Natural killer cell (primary cell): ENCODE measurements around the gene RUVBL1. TPM values are rescaled to one million over a fixed set of nuclear protein-coding genes. Genes with fewer than 3 reads are reported as not detected.

Experiments used
- ATAC-seq, 3 donors: fragments of 150-1000 bp in 2 of 3; fragments of 200-7000 bp in 1 of 3; cut with Tn5 transposase; 1 replicate in 1 of 3; 2 replicates in 2 of 3; pipeline ENCODE4 v1.10.0; 2021; ENCODE audit warnings: mild to moderate bottlenecking in 2 of 3, moderate library complexity in 2 of 3
- DNase-seq, 2 donors: peaks; one replicate each; pipeline versions ENCODE4 v3.0.0 to v3.0.0-alpha.2; 2013 to 2021; ENCODE audit warnings: mixed read lengths in 1 of 2
- H3K27ac ChIP-seq: one replicate; pipeline ENCODE4 v1.5.1; 2013; ENCODE audit warnings: mild to moderate bottlenecking, low read length
- H3K27me3 ChIP-seq: one replicate; pipeline ENCODE4 v1.6.1; 2013; ENCODE audit warnings: low read length; ENCODE audit not compliant: control insufficient read depth, insufficient read depth
- H3K36me3 ChIP-seq: one replicate; pipeline ENCODE4 v1.6.1; 2013; ENCODE audit warnings: low read length; ENCODE audit not compliant: control insufficient read depth, insufficient read depth
- H3K4me1 ChIP-seq: one replicate; pipeline ENCODE4 v1.6.1; 2013; ENCODE audit warnings: low read length; ENCODE audit not compliant: control insufficient read depth, insufficient read depth
- H3K4me3 ChIP-seq: one replicate; pipeline ENCODE4 v1.5.1; 2013; ENCODE audit warnings: low read length
- H3K9me3 ChIP-seq: one replicate; pipeline ENCODE4 v1.6.1; 2013; ENCODE audit warnings: low read length; ENCODE audit not compliant: control insufficient read depth, insufficient read depth
- H3K27ac Mint-ChIP-seq, 2 donors: one replicate each; pipeline ENCODE4 v1.8.0; 2022; ENCODE audit warnings: mild to moderate bottlenecking in 2 of 2, mixed read lengths in 2 of 2, moderate library complexity in 1 of 2
- H3K27me3 Mint-ChIP-seq, 2 donors: one replicate each; pipeline ENCODE4 v1.8.0; 2022; ENCODE audit warnings: low read depth in 2 of 2, mixed read lengths in 2 of 2
- H3K36me3 Mint-ChIP-seq: one replicate; pipeline ENCODE4 v1.8.0; 2022; ENCODE audit warnings: mixed read lengths
- H3K4me1 Mint-ChIP-seq, 2 donors: one replicate each; pipeline ENCODE4 v1.8.0; 2022; ENCODE audit warnings: mixed read lengths in 2 of 2
- H3K4me3 Mint-ChIP-seq: one replicate; pipeline ENCODE4 v1.8.0; 2022; ENCODE audit warnings: mild to moderate bottlenecking, moderate library complexity, mixed read lengths
- H3K9me3 Mint-ChIP-seq, 2 donors: one replicate each; pipeline ENCODE4 v1.8.0; 2022; ENCODE audit warnings: mixed read lengths in 2 of 2
- WGBS: methylation state at CpG from one replicate; pipeline ENCODE4 v1.1.7; 2013; ENCODE audit warnings: missing lambda C conversion rate; ENCODE audit not compliant: insufficient coverage; 5-methylcytosine and 5-hydroxymethylcytosine counted together
- intact Hi-C: fragments of 100-400 bp; cut with micrococcal nuclease; formaldehyde crosslinking; loops from one replicate; pipeline ENCODE4 v1.14.2; 2022
- total RNA-seq, 4 donors: library from RNA; stranded (reverse); fragments of 120-200 nt in 1 of 4; gene quantifications; one replicate each; pipeline versions ENCODE4 v1.2.3 to v1.2.4, GENCODE V29; 2013 to 2022
- TF ChIP-seq, protein P1 (sequence below): fragments of 200-600 bp; IDR thresholded peaks from one replicate; pipeline ENCODE4 v1.8.0; 2022; ENCODE audit warnings: antibody characterized with exemption

The RUVBL1 gene
- total RNA-seq = 10 to 100 TPM; 11.9 to 18.5 (median 14.1) TPM
- 38.0 TPM for total RNA-seq (2013)

GRCh38 chr3:128123538-128124368 lies at the start of gene RUVBL1:
Gene RUVBL1 (minus strand): TSS chr3:128123812. CDS start chr3:128123724, 88 bp downstream.
- H3K9me3 Mint-ChIP-seq = peaks cover 0 to 3% of the 10 kb centered on the region in 2 donors
- peak within 1 kb of the TSS; percentile 95 to 96 for H3K27ac Mint-ChIP-seq
- H3K4me3 Mint-ChIP-seq = peak within 1 kb of the TSS; percentile 99
- H3K4me1 Mint-ChIP-seq = peaks cover 20 to 29% of the 10 kb centered on the region in 2 donors
- H3K27ac ChIP-seq = peak within 1 kb of the TSS; percentile 80
- H3K36me3 Mint-ChIP-seq = no peaks in the 10 kb centered on the region
- no peaks in the 10 kb centered on the region for H3K27me3 Mint-ChIP-seq
- TF ChIP-seq, protein P1, sequence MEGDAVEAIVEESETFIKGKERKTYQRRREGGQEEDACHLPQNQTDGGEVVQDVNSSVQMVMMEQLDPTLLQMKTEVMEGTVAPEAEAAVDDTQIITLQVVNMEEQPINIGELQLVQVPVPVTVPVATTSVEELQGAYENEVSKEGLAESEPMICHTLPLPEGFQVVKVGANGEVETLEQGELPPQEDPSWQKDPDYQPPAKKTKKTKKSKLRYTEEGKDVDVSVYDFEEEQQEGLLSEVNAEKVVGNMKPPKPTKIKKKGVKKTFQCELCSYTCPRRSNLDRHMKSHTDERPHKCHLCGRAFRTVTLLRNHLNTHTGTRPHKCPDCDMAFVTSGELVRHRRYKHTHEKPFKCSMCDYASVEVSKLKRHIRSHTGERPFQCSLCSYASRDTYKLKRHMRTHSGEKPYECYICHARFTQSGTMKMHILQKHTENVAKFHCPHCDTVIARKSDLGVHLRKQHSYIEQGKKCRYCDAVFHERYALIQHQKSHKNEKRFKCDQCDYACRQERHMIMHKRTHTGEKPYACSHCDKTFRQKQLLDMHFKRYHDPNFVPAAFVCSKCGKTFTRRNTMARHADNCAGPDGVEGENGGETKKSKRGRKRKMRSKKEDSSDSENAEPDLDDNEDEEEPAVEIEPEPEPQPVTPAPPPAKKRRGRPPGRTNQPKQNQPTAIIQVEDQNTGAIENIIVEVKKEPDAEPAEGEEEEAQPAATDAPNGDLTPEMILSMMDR = no peak
- ATAC-seq (peak; percentile 96 to 98 (median 97)), DNase-seq (peak; percentile 92 to 98)
- peaks cover 17% of the 10 kb centered on the region for H3K4me1 ChIP-seq
- peak within 1 kb of the TSS; percentile 84 for H3K4me3 ChIP-seq
- H3K36me3 ChIP-seq = no peaks in the 10 kb centered on the region
- no peaks in the 10 kb centered on the region for H3K9me3 ChIP-seq
- 5% methylated on average over 47 of the region's 47 CpGs for WGBS
- no peaks in the 10 kb centered on the region for H3K27me3 ChIP-seq
- intact Hi-C loops = loop anchor here (1.0 kb wide), 2 partner anchors 30 to 48 kb away; partner anchors contain the start of gene EEFSEC

DNA sequence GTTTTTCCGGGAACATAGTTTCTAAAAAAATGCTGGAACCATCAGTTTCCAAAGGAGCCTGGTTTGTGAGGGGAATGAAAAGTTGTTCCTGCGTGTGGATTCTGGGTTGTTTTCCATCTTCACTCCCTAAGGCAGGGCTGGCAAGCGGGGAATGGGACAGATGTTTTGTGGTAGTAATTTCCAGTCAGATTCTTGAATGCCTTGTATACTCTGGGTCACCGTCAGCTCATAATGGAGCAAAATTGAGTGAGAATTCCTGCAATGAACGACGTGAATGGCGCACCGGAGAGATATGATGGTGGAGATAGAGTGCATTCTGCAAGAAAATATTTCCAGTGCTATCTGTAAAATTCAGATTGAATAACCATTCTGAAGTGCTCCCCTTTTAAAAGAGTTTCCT lies 49.6 kb upstream of the RUVBL1 start:
- DNase-seq (no peak), ATAC-seq (no peak)
- no peaks in the 10 kb centered on the region for H3K36me3 ChIP-seq
- peaks cover 10% of the 10 kb centered on the region for H3K4me1 ChIP-seq
- no peak overlapping the region for H3K4me3 ChIP-seq
- Mint-ChIP-seq H3K27ac (no peak overlapping the region), H3K27me3 (no peaks in the 10 kb centered on the region), H3K36me3 (no peaks in the 10 kb centered on the region), H3K4me3 (no peak overlapping the region), H3K9me3 (no peaks in the 10 kb centered on the region), H3K4me1 (peaks cover 26 to 39% of the 10 kb centered on the region in 2 donors)
- H3K27me3 ChIP-seq = no peaks in the 10 kb centered on the region
- H3K9me3 ChIP-seq = no peaks in the 10 kb centered on the region
- TF ChIP-seq, protein P1 = no peak
- 98% methylated on average over 8 of the region's 8 CpGs for WGBS
- no peak overlapping the region for H3K27ac ChIP-seq
- intact Hi-C loops = no loop called here

DNA sequence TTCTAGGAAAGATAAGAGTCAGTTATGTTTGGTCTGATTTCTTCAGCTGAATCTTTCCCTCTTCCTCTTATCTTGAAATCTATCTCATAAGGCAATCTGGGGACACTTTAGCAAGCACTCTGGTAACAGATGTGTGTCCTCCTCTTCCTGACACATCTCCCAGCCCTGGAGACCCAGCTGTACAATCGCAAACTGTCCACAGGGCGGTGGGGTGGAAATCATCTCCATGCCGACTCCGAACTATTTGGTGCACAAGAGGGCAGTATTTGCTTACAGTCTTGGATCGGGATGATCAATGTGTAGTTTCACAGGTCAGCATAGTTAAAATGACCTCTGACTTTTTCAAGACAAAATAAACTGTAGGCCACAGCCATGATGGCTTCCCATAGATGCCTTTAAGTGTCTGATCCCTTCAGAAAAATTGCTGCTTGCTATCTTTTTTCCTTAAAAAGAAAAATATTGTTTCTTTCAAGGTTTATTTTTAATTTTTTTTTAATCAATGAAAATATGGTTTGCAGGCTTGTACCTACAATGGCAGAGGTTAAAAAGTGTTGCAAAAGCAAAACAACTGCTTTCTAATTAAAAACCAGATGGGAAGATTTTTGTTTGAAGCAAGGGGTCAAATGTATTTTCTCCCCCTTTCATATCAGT lies 47.4 kb upstream of the RUVBL1 start:
- no peak overlapping the region for H3K27ac Mint-ChIP-seq
- no peak overlapping the region for H3K4me3 ChIP-seq
- intact Hi-C loops = no loop called here

More for the DNA sequence above, 47.4 kb upstream of the RUVBL1 start:
- Histone ChIP-seq H3K27me3 (no peaks in the 10 kb centered on the region), H3K36me3 (no peaks in the 10 kb centered on the region), H3K9me3 (no peaks in the 10 kb centered on the region), H3K4me1 (peaks cover 11% of the 10 kb centered on the region), H3K27ac (no peak overlapping the region)
- TF ChIP-seq, protein P1 = no peak
- WGBS = 69% methylated on average over 5 of the region's 5 CpGs
- no peaks in the 10 kb centered on the region for H3K36me3 Mint-ChIP-seq
- H3K27me3 Mint-ChIP-seq = no peaks in the 10 kb centered on the region
- H3K4me3 Mint-ChIP-seq = no peak overlapping the region
- peak in 1 of 2 donors; percentile 38 for DNase-seq
- H3K4me1 Mint-ChIP-seq = peaks cover 24 to 45% of the 10 kb centered on the region in 2 donors
- H3K9me3 Mint-ChIP-seq = no peaks in the 10 kb centered on the region
- no peak for ATAC-seq
